Calu3 (cell line): Measurements from ENCODE around the gene KDM2A. TPM values are rescaled to one million over a fixed set of nuclear protein-coding genes. Genes with fewer than 3 reads are reported as not detected.

ENCODE experiments used
- BruUV-seq: library from RNA; stranded (reverse); fragments of 400-500 nt; replicated peaks from 2 replicates; lab custom pipeline; 2021; lab: Mats Ljungman, UMichigan
- CTCF ChIA-PET: fragments of 300-600 bp; sonication (Branson Sonifier 250); formaldehyde crosslinking; loops from one replicate; lab custom pipeline; 2022; ENCODE audit warnings: antibody characterized with exemption; lab: Charles Lee
- DNase-seq: peaks from one replicate; pipeline ENCODE4 v3.0.0; 2022
- H3K27ac Mint-ChIP-seq: one replicate; pipeline ENCODE4 v1.8.0; 2022; ENCODE audit warnings: mixed read lengths; ENCODE audit not compliant: unreplicated experiment
- H3K27me3 Mint-ChIP-seq: one replicate; pipeline ENCODE4 v1.8.0; 2022; ENCODE audit warnings: mixed read lengths; ENCODE audit not compliant: unreplicated experiment
- H3K36me3 Mint-ChIP-seq: one replicate; pipeline ENCODE4 v1.8.0; 2022; ENCODE audit warnings: mild to moderate bottlenecking, moderate library complexity, mixed read lengths; ENCODE audit not compliant: insufficient read depth, unreplicated experiment
- H3K4me1 Mint-ChIP-seq: one replicate; pipeline ENCODE4 v1.8.0; 2022; ENCODE audit warnings: mild to moderate bottlenecking, low read depth, mixed read lengths; ENCODE audit not compliant: unreplicated experiment
- H3K4me3 Mint-ChIP-seq: one replicate; pipeline ENCODE4 v1.8.0; 2022; ENCODE audit warnings: mild to moderate bottlenecking, low read depth, moderate library complexity, mixed read lengths; ENCODE audit not compliant: unreplicated experiment
- H3K9me3 Mint-ChIP-seq: one replicate; pipeline ENCODE4 v1.8.0; 2022; ENCODE audit warnings: low read depth, mixed read lengths; ENCODE audit not compliant: unreplicated experiment
- intact Hi-C: fragments of 100-400 bp; cut with micrococcal nuclease; formaldehyde crosslinking; loops from one replicate; pipeline ENCODE4 v1.10.0; 2022; ENCODE audit not compliant: unreplicated experiment
- total RNA-seq: library from RNA; stranded (reverse); gene quantifications from 2 replicates; pipeline ENCODE4 v1.2.3, GENCODE V29; 2022
- TF ChIP-seq, protein P1 (sequence below): fragments of 200-600 bp; IDR thresholded peaks from one replicate; pipeline ENCODE4 v1.8.0; 2022; ENCODE audit warnings: antibody characterized with exemption; ENCODE audit not compliant: unreplicated experiment

The KDM2A gene
- total RNA-seq, 1 experiment from 2014 or later: 73.2 TPM

DNA sequence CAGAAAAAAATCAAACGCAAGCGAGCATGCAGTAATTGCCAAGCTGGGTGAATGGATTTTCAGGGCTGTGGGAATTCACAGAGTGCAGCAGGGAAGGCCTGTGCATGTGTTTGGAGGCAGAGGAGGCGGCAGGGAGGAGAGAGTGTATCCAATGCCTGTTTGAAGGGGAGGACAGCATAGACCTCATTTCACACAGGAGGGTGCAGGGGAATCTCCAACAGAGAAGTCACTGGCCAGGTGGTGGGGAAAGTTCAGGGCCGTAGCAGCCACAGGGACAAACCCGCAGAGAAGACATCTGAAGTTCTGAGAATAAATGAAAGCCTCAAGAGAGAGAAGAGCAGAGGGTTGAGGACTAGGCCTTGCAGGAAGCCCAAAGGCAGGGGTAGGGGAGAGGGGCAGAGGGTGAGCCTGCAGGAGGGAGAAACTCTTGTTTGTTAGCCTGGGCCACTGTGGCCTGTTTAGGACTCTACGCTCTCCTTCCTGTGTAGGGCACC lies 19.2 kb upstream of the KDM2A start:
- H3K9me3 Mint-ChIP-seq: no peaks in the 10 kb centered on the region
- DNase-seq: no peak
- H3K27ac Mint-ChIP-seq: no peak overlapping the region
- H3K36me3 Mint-ChIP-seq: no peaks in the 10 kb centered on the region
- CTCF ChIA-PET: interaction anchor here (0.5 kb wide), 1 partner anchor 546 kb away, joined by 4 read pairs; no protein-coding TSS in a partner anchor
- H3K4me1 Mint-ChIP-seq: no peaks in the 10 kb centered on the region
- intact Hi-C loops: loop anchor here (5.0 kb wide), 1 partner anchor 67 kb away; no protein-coding TSS in a partner anchor
- TF ChIP-seq, protein P1, sequence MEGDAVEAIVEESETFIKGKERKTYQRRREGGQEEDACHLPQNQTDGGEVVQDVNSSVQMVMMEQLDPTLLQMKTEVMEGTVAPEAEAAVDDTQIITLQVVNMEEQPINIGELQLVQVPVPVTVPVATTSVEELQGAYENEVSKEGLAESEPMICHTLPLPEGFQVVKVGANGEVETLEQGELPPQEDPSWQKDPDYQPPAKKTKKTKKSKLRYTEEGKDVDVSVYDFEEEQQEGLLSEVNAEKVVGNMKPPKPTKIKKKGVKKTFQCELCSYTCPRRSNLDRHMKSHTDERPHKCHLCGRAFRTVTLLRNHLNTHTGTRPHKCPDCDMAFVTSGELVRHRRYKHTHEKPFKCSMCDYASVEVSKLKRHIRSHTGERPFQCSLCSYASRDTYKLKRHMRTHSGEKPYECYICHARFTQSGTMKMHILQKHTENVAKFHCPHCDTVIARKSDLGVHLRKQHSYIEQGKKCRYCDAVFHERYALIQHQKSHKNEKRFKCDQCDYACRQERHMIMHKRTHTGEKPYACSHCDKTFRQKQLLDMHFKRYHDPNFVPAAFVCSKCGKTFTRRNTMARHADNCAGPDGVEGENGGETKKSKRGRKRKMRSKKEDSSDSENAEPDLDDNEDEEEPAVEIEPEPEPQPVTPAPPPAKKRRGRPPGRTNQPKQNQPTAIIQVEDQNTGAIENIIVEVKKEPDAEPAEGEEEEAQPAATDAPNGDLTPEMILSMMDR: no peak
- no peak overlapping the region for H3K4me3 Mint-ChIP-seq
- BruUV-seq: no TSS peak
- no peaks in the 10 kb centered on the region for H3K27me3 Mint-ChIP-seq

DNA sequence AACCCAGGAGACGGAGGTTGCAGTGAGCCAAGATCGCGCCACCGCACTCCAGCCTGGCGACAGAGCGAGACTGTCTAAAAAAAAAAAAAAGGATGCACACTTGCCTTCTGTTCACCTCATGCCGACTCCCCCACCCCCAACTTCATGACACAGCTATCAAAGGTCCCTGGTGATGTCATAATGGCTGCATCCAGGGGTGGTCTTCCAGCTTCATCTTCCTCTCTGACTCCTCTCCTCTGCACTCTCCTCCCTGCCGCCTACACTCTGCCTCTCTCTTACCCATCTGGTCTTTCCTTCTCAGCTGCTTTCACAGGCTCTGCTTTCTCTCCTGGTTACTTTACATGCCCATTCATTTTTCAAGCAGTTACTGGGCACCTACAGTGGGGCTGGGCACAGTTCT lies 16.4 kb upstream of the KDM2A start:
- intact Hi-C loops: no loop called here
- Mint-ChIP-seq H3K9me3 (no peaks in the 10 kb centered on the region), H3K4me1 (no peaks in the 10 kb centered on the region), H3K27ac (no peak overlapping the region), H3K4me3 (no peak overlapping the region), H3K27me3 (no peaks in the 10 kb centered on the region), H3K36me3 (no peaks in the 10 kb centered on the region)
- no peak for DNase-seq
- BruUV-seq: no TSS peak
- CTCF ChIA-PET: no interaction called here
- TF ChIP-seq, protein P1: no peak

DNA sequence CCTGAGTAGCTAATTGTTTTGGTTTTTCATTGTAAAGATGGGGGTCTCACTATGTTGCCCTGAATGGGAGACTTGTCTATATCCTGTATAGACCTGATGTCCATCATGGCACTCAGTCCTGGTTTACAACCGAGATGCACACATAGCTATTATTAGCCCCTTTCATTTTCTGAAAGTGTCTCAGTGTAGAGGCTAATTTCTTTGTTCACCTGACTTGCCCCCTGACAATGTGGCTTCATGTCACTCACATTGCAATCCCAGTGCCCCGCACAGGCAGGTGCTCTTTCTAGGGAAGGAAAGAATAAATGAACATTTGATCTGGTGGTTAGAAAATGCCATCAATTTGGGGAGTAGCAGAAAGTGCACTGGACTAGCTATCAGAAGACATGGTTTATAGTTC lies 13.1 kb upstream of the KDM2A start:
- TF ChIP-seq, protein P1: no peak
- CTCF ChIA-PET: interaction anchor here (0.9 to 1.0 kb wide), 2 partner anchors 11 to 268 kb away, joined by 5 to 6 read pairs; partner anchors contain the start of gene CLCF1
- no peak overlapping the region for H3K27ac Mint-ChIP-seq
- no peak overlapping the region for H3K4me3 Mint-ChIP-seq
- no peaks in the 10 kb centered on the region for H3K36me3 Mint-ChIP-seq
- no peaks in the 10 kb centered on the region for H3K9me3 Mint-ChIP-seq
- no peaks in the 10 kb centered on the region for H3K4me1 Mint-ChIP-seq
- DNase-seq: no peak
- intact Hi-C loops: no loop called here
- BruUV-seq: no TSS peak
- no peaks in the 10 kb centered on the region for H3K27me3 Mint-ChIP-seq

DNA sequence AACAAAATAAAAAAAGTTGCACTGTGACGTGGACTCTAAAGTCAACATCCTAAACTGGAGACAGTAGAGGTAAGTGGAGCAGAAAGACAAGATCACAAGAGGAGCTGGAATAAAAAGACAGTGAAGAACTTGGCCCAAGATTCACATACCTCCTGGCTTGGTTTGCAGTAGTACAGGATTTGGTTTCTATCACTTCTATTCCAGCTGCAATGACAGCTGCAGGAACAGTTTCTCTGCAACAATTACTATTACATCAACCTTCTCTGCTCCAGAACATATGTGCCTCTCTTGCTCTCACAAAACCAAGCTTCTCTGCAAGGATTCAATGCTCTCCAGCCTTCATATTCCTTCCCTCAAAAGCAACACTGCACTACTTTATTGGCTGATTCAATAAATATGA lies 7.8 kb upstream of the KDM2A start:
- intact Hi-C loops: no loop called here
- CTCF ChIA-PET: no interaction called here
- BruUV-seq: no TSS peak

More for the DNA sequence above, 7.8 kb upstream of the KDM2A start:
- Mint-ChIP-seq H3K9me3 (no peaks in the 10 kb centered on the region), H3K36me3 (no peaks in the 10 kb centered on the region), H3K4me3 (no peak overlapping the region), H3K4me1 (peaks cover 10% of the 10 kb centered on the region), H3K27me3 (no peaks in the 10 kb centered on the region), H3K27ac (no peak overlapping the region)
- DNase-seq: no peak
- TF ChIP-seq, protein P1: no peak
